ENCODE data around the gene NIPAL3.

DNA sequence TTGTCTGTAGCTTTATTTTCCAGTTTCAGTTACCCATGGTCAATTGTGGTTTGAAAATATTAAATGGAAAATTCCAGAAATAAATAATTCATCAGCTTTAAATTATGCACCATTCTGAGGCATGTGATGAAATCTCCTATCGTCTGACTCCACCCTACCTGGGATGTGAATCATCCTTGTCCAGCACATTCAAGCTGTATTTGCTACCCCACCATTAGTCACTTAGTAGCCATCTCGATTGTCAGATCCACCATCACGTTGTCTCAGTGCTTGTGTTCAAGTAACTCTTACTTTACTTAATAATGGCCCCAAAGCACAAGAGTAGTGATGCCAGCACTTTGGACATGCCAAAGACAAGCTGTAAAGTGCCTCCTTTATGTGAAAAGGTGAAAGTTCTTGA, 6.1 kb upstream of the NIPAL3 start:
- TF ChIP-seq, protein P1, sequence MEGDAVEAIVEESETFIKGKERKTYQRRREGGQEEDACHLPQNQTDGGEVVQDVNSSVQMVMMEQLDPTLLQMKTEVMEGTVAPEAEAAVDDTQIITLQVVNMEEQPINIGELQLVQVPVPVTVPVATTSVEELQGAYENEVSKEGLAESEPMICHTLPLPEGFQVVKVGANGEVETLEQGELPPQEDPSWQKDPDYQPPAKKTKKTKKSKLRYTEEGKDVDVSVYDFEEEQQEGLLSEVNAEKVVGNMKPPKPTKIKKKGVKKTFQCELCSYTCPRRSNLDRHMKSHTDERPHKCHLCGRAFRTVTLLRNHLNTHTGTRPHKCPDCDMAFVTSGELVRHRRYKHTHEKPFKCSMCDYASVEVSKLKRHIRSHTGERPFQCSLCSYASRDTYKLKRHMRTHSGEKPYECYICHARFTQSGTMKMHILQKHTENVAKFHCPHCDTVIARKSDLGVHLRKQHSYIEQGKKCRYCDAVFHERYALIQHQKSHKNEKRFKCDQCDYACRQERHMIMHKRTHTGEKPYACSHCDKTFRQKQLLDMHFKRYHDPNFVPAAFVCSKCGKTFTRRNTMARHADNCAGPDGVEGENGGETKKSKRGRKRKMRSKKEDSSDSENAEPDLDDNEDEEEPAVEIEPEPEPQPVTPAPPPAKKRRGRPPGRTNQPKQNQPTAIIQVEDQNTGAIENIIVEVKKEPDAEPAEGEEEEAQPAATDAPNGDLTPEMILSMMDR (IDR thresholded peaks at IDR 0.05; ENCODE audit: insufficient read depth, low read length, poor library complexity, severe bottlenecking), result no peak
- no peak for TF ChIP-seq EZH2phosphoT487 (conservative IDR thresholded peaks at IDR 0.05; ENCODE audit: low read length)

Measured in SU-DHL-6 (cell line).